HG03342 (cell line): Measurements from ENCODE around the gene CENPO.
"Not testable (repeated sequence)": the region's sequence is repeated elsewhere in the genome, so short reads cannot be mapped to it uniquely, and the experiment has no call there.

ENCODE experiments used
- ATAC-seq: cut with Tn5 transposase; IDR thresholded peaks from one replicate; pipeline ENCODE4 v1.9.1; 2021; ENCODE audit warnings: mild to moderate bottlenecking, moderate library complexity; ENCODE audit not compliant: unreplicated experiment

The CENPO gene

DNA sequence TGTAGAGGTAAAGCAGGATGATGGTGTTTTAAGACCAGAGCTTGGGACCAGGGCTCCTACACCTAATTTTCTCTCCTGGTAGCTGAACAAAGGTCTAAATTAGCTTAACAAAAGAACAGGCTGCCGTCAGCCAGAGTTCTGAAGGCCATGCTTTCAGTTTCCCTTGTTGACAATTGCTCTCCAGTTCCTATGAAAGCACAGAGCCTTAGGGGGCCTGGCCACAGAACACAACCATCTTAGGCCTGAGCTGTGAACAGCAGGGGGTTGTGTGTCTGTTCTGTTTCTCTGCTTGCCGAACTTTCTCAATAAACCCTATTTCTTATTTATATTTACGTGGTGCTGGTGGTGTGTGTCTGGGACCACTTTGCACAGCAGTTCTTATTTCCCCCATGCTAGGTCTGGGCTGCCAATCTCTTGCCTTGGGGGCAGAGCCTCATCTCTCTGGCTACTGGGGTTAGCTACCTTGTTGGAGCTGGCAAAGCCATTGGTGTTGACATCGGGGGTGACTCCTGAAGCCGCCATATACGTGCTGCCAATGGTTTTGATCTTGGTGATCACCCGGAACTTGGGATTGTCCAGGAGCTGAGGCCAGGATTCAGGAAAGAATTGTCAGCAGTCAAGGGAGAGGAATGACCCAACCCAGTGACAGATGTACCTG, 29.0 kb downstream of the CENPO start:
- ATAC-seq, result no peak

DNA sequence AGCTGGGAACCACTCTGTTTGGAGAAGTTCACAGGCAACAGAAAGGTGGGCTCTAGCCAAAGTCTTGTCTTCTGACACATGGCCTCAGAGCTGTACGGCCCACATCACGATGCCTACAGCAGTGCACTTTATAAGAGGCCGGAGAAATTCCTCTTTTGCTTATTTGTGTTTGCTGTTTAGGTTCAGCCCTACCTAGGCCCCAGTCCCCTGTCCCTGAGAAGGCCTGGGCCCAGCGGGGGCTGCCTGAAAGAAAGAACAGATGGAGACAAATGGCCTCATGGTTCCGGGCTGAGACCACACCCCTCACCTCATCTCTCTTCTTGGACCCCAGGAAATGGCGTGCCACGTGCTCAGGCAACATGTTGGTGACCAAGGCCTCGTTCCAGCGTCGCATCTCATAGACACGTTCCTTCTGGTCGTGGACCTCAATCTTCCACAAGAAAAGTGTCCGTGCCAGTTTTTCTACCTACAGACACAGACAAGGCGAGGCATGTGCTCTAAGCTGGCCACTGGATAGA, 30.9 kb downstream of the CENPO start:
- ATAC-seq, result no peak

DNA sequence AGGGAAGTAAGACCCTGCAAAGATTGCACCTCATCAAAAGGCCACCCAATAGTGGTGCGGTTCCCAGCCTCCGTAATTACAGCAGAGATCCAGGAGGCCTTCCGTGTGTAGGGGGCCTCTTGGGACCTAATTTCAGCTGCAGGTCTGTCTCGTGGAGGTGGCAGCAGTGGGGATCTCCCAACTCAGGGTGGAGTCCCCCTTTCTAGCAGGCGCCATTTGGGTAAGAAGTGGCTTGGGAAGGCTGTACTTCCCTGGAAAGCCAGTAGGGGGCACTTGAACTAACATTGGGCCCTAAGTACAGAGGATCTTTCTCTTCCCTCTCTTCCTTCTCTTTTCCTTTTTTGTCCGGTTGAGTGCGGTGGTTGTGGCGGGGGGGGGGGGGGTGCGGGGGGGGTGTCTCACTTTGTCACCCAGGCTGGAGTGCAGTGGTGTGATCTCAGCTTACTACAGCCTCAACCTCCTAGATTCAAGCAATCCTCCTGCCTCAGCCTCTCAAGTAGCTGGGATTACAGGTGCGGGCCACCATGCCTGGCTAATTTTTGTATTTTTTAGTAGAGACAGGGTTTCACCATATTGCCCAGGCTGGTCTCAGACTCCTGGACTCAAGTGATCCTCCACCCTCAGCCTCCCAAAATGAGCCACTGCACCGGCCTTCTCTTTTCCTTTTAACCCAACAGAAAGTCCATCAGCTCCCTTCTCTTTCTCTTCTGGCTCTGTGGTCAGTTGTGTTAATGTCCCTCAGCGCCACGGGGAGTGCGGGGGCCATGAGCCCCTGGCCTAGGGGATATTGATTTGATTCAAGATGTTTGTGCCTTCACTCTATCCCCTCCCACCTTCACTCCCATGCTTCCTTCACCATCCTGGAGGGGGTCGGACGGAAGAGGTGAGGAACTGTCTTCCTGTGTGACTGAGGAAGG, 32.0 kb downstream of the CENPO start:
- no peak for ATAC-seq

DNA sequence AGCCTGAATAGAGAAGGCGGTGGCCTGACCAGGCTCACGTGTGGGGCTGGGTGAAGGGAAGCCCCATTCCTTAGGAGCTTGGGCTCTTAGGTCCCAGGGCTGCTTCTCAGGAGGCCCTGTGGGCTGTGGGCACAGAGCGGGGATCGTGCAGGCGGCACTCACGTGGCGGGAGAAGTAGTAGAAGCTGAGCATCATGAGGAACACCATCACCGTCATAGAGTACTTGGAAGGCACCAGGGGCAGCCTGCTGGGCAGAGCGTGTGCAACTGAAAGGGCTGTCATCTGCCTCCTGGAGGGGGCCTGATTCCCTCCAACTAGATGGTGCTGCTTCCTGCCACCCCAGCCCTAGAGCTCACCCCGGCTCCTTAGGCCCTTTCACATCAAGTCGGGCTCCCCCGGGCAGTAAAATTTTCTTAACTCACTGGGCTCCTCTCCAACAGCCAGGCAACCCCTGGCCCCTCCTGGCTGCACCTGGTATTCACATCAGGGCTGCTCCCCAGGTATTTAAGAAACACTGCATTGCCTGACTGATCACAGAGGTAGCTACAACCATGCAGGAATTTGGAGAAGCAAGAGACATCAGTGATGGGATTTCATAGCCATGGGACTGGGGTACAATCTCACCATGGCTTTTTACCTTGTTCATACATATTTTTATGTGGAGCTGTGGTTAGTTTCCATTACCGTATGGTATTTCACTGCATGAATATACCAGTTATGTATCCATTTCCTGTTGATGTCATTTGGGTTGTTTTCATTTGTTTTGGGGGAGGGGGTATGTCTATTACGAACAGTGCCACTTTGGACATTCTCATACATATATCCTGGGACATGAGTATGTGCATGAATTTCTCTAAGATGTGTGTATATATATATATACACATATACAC, 32.9 kb downstream of the CENPO start:
- ATAC-seq, result no peak

DNA sequence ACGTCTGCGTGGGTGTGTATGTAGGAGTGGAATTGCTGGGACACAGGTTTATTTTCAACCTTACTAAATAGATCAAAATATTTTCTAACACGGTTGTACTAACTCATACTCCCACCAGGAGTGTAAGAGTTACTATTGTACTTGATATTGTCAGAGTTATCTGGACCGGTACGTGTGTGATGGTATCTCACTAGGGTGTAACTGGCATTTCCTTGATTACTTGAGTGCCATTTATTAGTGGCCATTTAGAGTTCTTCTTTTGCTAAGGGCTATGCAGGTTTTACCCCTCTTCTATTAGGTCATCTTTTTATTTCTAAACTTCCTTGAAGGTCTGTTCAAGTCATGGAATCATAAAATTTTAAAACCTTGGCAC, 33.5 kb downstream of the CENPO start:
- ATAC-seq, result no peak

DNA sequence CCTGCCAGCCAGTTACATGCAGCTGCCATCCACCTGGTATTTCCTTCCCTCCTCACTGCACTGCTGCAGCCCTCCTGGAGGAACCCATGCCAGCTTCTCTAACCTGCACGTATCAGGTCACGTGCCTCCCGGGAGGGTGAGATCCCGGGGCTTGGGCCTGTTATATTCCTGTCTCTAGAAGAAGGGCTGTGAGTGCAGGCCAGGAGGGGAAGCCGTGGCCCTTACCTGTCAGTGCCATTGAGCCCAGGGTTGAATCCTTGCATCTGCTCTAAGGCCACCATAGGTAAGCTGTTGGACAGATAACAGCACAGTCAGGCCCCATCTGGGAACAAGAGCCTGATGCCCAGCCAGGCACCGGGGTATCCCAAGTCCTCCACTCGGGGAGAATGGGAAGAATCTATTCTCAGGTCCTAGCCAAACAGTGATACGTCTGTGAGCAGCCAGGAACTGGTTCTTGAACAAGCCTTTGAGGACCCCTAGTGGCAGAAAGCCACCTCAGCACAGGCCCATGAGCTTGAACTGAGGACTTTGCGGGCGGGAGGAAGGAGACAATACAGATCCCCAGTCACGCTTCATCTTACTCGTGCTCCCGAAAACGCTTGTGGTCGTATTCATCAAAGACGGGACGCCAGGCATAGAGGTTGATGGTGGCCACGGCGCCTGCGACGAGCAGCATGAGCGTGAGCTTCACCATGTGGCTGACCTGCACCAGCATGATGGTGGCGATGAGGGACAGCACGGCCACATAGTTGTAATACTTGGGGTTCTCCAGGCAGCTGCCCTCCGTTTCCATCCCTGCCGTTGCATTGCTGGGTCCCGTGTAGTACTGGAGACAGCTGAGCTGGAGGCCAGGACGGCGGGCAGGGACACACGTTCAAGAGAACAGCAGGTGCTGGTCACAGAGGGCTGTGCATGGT, 34.4 kb downstream of the CENPO start:
- peak; percentile 82 for ATAC-seq

DNA sequence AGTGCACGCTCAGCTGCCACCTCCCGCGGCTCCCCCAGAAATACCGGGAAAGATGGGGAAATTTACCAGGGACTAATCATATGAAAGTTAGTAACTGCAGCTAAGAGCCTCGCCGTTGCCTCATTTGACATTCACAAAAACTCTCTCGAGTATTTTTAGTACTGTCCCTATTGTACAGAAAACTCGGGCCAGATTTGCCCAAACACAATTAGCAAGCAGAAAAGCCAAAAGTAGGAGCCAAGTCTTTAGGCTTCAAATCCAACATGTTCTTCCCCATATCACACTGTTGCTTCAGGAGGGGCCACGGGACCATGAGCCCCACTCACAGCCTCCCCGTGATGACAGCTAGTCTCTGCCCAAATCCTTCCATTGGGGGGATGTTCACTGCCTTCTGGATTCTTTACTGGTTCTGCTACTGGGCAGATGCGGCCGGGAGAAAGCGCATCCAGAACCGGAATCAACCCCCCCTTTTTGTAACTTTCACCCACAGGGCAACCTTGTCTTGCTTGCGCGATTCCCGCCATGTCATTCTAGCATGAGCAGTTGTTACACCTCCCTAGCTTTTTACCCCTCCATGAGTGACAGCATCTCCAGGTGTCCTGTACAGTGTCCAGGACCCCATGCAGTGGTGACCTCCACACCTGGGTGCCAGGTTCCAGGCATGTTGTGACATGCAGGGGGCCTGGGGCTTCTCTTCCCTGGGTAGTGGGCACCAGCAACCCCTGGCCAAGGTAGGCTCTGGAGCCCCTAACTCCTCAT, 35.2 kb downstream of the CENPO start:
- ATAC-seq, result no peak

DNA sequence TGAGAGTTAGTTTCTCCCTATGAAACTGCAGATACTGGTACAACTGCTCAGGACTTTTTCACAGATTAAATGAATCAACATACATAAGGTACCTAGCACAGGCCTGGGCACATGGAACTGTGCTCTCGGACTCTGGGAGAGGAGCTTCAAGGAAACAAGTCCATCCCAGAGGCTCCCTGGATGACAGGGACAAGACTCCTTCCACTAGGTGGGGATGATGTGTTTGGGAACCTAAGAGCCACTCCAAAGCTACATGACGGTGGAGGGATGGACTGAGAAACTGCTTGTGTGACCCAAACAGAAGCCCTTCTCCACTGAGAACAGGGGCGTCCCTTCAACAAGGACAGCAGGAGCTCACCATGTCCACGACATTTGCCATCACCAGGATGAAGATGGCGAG, 37.1 kb downstream of the CENPO start:
- ATAC-seq, result no peak

DNA sequence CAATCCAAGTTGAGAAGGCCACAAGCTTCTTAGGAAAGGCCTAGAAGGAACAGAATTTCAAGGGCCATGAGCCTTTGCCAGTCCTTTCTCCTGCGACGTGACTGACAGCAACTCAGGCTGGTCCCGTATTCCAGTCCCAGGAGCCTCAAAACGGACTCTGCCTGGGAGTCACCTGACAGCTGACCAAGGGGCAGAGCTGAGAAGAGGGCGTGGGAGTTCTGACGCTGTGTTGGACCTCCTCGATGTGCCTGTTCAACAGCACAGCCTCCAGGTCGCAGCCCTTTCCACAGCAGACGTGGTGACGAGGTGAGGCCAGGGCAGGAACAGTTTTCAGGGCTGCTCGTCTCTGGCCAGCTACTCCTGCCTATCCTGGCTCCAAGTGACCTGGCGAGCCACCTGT, 37.6 kb downstream of the CENPO start:
- ATAC-seq, result no peak

DNA sequence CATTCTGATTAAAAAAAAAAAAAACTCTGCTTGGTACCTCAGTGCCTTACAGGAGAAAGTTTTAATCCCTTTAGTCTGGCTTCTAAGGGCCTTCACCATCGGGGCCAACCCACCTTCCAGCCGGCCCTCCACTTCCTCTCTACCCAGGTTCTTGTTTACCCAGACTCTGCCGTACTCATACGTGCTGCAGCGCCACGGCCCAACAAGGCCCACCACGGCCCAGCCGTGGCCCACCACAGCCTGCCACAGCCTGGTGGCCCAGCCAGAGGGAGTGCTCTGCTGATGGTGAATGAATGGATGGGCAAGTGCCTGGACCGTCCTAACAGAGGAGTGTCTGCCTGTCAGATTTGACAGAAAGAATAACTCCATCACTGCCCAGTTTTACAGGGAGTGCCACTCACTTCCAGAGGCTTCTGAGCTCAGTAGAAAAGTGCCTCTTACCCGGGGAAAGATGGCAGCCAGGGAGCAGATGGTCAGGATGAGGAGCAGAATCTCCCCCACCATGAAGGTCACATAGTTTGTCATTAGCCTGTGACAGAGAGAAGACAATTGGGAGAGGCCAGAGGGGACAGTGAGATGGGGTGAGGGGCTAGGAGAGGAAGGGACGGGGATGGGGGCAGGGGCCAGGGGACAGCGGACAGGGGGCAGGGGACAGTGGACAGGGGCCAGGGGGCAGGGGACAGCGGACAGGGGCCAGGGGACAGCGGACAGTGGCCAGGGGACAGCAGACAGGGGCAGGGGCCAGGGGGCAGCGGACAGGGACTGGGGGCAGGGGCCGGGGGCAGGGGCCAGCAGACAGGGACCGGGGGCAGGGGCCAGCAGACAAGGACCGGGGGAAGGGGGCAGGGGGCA, 38.2 kb downstream of the CENPO start:
- ATAC-seq, result no peak

DNA sequence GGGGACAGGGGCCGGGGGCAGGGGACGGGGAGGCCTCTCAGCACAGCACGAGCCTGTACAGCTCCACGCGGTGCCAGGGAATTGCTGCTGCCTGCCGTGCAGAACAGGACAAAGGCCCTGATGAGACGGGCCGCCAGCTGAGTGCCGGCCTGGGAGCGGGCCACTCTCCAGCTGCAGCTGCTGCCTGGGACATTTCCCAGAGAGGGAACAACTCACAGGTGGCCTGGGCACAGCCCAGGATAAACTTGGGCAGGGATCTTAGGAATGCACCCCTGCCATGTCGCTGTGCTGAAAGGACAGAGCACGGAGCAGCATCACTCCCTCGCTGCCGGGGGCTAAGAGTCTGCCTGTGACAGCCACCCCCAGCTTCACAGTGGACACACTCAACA, 38.8 kb downstream of the CENPO start:
- no peak for ATAC-seq

DNA sequence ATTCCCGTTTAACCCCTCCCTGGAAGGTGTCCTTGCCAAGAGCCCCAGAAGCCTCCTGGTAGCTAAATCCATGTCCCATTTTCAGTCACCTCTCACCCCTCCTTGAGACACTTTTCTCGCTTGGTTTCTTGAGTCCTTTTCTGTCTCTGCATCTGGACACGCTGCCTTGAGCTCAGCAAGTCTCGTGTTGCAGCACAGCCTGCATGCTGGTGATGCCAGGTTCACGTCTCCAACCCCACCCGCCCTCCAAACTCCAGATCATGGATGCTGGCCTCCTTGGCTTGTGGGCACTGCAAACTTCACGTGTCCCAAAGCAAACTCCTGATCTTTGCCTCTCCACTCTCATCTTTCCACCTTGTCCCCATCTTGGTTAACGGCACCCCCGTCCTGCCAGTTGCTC, 39.3 kb downstream of the CENPO start:
- no peak for ATAC-seq

DNA sequence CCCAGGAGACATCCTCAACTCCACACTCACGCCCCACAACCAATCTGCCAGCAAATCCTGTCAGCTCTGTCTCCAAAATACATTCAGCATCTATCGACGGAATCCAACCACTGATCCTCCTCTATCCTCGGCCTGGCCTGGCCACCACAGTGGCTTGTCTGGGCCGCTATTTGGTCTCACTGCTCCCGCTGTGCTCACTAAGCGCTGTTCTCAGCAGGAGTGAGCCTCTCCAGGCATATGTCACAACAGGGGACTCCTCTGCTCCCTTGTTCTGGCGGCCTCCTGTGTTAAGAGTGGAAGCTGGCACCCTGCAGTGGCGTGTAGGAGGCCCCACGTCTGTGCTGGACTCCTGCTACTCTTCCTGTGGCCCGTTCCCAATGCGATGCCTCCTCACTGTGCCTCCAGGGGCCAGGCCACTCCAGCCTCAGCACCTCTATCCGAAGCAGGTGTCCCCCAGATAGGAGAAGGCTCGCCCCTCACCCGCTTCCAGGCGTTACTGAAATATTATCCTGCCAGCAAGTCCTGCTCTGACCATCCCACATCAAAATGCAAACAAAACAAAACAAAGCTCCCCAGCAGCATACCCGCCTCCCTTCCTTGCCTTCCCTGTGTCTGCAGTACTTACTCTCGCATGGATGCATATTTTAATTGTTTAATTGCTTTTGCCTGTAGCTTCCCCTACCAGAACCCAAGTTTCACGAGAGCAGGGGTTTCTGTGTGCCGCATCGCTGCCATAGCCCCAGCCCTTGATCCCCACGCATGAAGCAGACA, 39.9 kb downstream of the CENPO start:
- ATAC-seq, result no peak

DNA sequence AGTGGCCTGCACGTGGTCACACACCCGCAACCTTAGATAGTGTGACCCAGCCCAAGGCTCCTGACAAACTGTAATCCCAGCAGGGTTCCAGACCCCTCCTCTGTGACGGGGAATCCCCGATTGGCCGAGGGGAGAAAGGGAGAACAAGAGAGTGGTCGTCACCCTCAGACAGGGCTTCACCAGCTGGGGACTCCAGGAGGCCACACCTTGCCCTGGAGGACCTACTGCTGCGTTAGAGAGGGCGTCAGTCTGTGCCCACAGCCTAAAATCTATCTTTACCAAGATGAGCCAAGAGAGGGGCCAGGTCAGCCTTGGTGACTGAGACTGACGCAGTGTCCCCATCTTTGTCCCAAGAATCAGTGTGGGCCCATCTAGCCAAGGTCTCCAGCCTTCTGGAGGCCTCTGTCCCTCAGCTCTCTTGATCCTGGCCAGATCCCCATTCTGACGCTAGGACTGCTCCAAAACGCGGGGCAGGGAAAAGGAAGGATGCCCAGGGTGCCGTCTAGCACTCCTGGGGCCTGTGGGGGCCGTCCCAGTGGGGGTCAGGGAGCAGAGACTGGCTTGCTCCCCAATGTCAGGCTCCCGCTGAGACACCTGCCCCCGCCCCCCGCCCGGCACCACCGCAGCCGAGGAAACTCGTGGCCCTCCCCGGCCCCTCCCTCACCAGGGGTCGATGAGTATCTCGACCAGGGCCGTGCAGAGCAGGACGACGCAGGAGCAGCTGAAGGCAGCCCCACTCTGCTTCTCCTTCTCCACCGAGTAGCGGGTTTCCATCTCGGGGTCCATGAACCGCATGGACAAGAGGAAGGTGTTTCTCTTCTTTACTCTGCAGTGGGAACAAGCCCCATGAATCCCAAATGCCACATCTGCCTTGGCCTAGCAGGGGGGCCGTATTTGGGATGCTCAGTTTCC, 40.9 kb downstream of the CENPO start:
- ATAC-seq, result no peak

DNA sequence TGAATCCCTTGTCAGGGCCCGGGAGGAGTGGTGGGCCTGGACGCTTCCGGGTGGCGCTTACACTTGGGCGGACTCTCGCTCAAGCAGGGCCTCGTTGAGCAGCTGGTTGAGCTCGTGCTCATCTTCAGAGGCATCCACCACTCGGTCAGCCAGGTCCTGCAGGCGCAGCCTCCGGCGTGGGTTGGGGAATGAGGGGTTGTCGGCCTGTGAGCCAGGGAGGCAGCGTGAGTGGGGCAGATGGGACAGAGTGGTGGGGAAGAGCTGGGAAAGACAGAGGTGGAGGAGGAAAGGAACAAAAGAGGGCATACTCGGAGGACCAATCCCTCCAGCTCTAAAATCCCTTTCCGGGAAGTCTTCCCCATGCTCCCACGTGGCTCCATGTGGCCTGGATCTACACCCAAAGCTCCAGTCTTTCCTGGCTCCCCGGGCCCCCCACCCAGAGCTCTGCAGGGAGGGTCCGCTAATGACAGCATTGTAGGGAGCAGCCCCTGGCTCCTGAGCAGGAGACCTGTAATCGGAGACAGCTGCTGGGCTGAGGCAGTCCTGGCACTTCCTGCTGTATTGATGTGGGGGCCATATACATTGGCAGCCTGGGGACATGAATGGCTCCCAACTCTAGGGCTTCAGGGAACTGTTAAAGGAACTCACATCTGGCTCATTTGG, 41.6 kb downstream of the CENPO start:
- ATAC-seq, result no peak

DNA sequence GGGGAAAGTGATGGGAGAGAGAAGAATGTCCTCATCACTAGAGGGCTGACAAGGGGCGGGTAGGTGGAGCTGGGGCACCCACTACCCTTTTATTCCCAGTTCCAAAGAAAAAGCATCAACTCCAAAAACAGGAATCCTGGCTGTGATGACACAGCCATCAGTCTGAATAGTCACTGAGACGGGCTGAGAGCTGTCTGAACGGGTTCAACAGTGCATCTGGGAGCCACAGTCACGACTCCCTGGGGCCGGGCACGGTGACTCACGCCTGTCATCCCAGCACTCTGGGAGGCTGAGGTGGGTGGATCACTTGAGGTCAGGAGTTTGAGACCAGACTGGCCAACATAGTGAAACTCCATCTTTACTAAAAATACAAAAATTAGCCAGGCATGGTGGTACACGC, 42.2 kb downstream of the CENPO start:
- not testable (repeated sequence) for ATAC-seq
